Skin epidermis (tissue), 12 donors: Measurements from ENCODE around the gene SLC17A9.

ENCODE experiments used
- H3K27ac ChIP-seq, 21 experiments: fragments of 200-600 bp; sonication (generic) in 11 of 21; one replicate each; pipeline ENCODE4 v1.5.0; 2020; ENCODE audit warnings: mild to moderate bottlenecking in 3 of 21, inconsistent platforms in 2 of 21, moderate library complexity in 2 of 21
- H3K4me3 ChIP-seq, 7 experiments: fragments of 200-600 bp; sonication (generic) in 2 of 7; one replicate each; pipeline ENCODE4 v1.5.0; 2020; ENCODE audit warnings: inconsistent platforms in 2 of 7, mild to moderate bottlenecking in 2 of 7, moderate library complexity in 1 of 7

SLC17A9 gene

DNA sequence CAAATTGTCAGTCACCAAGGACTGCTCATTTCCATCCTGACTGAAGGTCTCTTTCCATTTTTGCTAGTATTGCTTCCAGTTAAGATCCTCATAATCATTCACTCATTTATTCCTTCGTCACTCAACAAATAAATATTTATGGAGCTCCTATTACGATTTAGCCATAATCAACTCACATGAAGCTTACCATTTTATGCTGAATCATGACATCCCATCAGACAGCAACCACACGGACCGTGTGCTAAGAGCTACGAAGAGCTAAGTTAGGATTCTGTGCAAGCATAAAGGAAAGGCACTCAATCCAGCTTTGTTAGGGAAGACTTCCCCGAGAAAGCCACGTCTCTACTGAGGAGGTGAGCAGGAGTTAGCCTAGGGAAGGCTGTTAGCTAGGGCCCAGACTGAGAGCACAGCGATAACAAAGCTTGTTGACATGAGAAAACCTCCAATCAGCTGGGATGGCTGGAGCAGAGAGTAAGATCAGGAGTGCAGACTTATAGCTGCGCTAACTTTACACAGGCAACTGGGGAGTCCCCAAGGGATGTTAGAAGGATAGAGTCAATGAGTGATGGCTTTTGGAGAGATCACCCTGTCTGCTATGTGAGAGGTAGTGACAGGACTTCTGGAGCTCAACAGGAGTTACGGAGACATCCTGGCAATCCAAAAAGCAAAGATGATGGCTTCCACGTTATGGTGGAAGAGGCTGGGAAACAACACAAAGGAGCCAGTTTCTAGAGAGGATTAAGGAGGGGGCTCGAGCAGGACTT lies 17.1 kb upstream of the SLC17A9 start:
- H3K4me3 ChIP-seq, result no peak overlapping the region

DNA sequence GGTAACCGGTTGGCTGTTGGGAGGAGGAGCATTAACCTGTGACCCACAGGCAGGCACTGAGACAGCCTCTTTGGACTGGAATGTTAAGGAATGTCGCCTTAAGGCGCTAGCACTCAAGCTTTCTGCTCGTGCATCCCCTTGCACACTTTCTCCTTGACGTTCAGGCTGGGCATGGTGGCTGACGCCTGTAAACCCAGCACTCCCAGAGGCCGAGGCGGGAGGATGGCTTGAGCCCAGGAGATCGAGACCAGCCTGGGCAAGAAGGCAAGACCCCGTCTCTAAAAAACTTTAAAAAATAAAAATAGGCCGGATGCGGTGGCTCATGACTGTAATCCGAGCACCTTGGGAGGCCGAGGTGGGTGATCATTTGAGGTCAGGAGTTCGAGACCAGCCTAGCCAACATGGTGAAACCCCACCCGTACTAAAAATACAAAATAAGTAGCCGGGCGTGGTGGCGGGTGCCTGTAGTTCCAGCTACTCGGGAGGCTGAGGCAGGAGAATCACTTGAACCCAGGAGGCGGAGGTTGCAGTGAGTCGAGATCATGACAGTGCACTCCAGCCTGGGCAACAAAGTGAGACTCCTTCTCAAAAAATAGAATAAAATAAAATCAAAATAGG lies 16.4 kb upstream of the SLC17A9 start:
- Histone ChIP-seq H3K4me3 (peak overlapping the region in 6 of 7 experiments; percentile 71 to 97 (median 91)), H3K27ac (peak overlapping the region in 4 of 21 experiments; percentile 90 to 99 (median 96))

More for the DNA sequence above, 17.1 kb upstream of the SLC17A9 start:
- H3K27ac ChIP-seq, result peak overlapping the region in 1 of 21 experiments; percentile 11

DNA sequence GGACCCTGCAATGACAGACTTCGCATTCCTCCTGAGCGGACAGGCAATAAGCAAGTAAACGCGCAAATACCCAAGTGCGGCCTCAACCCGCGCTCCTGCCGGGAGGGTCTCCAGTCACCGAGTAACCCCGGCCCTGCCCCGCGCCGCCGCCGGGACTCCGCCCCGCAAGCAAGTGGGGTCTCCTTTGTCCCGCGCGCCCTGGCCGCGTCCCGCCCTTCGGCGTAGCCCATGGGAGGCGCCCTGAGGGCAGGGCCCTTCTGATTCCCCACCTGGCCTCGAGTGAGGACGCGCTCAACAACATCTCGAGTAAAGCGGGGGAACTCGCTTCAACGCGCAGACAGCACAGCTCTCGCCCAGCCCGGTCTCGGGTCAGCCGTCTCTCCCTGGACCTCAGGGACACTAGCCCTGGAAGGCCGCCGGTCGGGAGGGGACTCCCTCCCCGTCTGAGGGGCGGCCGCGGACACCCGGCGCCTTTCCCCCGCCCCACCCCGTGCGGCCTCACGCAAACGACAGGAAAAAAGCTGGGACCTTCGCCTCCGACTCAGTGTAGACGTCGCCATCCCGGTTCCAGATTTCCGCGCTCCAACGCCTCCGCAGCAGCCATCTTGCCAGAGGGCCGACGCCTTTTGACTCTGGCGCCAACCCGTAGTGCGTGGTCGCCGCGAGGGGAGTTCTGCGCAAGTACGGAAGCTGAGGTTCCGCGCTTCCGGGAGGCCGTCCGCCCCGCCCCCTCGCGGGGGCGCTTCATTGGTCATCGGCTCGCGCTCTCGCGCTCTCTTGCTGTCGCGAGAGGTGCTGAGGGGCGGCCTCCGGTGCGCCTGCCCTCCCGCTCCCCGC lies 15.0 kb upstream of the SLC17A9 start:
- Histone ChIP-seq H3K4me3 (peak overlapping the region; percentile 71 to 97 (median 90)), H3K27ac (peak overlapping the region; percentile 84 to 99 (median 94))

DNA sequence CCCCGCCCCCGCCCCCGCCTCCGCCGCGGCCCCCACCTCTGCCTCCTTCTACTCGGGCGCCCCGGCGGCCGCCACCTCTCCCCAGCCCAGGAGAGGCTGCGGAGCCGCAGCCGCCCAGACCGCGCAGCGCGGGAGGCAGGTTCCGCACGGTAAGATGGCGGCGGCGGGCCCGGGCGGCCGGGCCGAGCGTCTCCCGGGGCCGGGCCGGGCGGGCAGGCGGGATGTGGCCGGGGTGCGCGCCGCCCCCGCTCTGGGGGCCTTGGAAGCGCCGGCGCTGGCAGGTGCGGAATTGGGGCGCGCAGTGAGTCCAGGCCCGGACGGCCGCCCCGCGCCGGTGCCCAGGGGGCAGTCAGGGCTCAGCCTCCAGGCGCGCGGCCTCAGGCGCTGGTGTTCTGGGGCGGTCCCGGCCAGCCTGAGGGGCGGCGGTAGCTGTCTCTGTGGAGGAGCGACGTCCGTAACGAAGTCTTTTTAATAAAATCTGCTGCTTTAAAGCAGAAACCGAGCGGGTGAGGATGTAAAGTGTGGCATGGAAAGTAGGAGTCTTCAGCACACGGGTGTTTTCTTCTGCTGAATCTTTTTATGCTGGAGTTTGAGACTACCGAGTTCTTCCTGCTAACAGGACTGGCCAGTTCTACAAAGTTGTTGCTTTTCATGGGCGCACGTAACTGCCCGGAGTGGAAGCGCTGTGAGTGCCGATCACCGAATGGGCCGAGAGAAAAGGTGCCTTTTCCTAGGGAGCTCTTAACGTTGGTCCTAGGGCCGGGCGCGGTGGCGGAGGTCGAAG lies 14.2 kb upstream of the SLC17A9 start, which contains the start of gene GID8:
Gene GID8 (plus strand): TSS at position 43 of the 784 bp plus-strand sequence. CDS start 3,356 bp downstream, outside the sequence.
- peak within 1 kb of the TSS; percentile 71 to 97 (median 90) for H3K4me3 ChIP-seq
- peak within 1 kb of the TSS; percentile 84 to 99 (median 94) for H3K27ac ChIP-seq

DNA sequence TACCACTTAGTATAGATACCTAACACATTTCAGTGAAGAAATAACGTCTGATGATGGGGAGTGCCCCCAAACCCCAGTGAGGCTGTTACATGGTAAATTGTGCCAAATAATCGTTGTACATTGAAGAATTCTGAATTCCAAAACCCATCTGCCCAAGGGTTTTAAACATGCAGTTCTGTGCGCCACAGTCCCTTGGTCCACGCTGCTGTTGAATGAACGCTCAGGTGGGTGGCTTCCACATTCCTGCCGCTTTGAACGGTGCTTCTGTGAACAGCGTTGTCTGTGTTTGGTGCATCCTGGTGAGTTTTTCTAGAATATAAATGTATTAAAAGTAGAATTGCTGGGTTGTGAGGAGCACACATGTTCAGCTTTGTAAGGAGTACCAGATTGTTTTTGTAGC lies 11.6 kb upstream of the SLC17A9 start:
- H3K27ac ChIP-seq, result no peak overlapping the region

DNA sequence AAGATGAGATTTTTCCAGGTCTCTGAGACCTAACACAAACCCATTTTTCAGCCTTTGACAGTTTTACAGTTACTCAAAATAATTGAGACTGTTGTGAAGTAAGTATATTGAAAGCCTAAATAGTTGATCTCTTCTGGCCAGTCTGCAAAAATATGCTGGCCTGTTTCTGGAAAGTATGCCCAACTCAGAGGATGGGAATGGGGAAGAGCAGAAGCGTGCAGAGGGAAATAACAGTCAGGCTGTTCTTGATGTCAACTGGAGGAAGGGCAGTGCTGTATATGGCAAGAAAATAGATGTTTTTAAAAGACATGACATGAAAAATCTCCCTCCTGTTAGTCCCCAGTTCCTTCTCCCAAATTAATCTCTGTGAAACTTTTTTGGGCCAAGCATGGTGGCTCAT lies 10.7 kb upstream of the SLC17A9 start:
- Histone ChIP-seq H3K27ac (no peak overlapping the region), H3K4me3 (no peak overlapping the region)

More for the DNA sequence above, 11.6 kb upstream of the SLC17A9 start:
- no peak overlapping the region for H3K4me3 ChIP-seq

DNA sequence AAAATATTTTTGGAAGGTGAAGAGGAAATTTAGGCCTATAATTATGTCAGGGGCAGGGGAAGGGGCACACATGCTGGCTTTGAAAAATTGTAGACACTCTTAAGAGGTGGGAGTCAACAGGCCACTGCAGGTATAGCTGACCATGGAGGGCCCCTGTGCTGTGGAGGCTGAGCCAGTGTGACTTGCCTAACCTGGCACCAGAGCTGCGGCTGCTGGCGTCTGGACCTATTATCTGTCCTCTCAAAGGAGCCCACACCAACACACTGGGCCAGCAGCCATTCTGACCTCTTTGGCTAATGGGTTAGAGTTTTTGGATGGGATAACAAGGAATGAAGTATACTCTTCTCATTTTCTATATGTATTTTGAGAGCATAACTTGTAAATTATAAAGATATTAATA lies 10.1 kb upstream of the SLC17A9 start:
- Histone ChIP-seq H3K4me3 (no peak overlapping the region), H3K27ac (no peak overlapping the region)

DNA sequence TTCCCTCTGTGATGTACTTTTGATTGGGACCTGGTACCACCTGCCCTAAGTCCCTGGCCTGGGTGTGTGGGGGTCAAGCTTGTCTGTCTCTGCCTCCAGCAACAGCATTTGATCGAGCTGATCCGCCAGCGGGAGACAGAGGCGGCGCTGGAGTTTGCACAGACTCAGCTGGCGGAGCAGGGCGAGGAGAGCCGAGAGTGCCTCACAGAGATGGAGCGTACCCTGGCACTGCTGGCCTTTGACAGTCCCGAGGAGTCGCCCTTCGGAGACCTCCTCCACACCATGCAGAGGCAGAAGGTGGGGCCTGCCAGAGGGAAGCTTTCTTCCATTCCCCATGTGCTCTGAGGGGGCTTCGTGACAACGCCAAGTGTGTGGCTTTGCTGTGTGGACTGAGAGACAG lies 9.1 kb upstream of the SLC17A9 start:
- Histone ChIP-seq H3K4me3 (no peak overlapping the region), H3K27ac (no peak overlapping the region)

DNA sequence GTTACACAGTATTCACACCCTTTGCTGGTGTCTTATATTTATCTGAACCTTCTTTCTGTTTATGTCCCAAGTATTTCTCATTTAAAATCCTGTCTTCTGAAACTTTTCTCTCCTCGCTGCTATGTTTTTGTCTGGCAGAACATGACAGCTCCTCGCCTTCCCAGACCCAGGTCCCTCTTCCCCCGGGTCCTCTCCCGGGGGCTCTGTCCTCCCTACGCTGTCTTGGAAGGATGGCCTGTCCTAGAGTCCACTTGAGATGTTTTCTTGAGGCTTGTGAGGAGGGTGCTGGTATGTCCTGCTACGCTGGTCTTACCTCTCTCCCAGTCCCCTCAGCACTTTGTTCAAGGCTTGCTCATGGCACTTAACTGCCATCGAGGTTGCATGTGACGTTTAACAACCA lies 8.3 kb upstream of the SLC17A9 start:
- no peak overlapping the region for H3K27ac ChIP-seq
- no peak overlapping the region for H3K4me3 ChIP-seq

DNA sequence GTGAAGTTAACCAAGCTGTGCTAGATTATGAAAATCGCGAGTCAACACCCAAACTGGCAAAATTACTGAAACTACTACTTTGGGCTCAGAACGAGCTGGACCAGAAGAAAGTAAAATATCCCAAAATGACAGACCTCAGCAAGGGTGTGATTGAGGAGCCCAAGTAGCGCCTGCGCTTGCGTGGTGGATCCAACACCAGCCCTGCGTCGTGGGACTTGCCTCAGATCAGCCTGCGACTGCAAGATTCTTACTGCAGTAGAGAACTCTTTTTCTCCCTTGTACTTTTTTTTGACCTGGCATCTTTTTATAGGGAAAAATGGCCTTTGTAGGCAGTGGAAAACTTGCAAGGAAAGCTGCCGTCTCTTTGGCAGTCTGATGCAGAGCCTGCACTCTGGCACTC lies 7.8 kb upstream of the SLC17A9 start:
- Histone ChIP-seq H3K4me3 (no peak overlapping the region), H3K27ac (no peak overlapping the region)

DNA sequence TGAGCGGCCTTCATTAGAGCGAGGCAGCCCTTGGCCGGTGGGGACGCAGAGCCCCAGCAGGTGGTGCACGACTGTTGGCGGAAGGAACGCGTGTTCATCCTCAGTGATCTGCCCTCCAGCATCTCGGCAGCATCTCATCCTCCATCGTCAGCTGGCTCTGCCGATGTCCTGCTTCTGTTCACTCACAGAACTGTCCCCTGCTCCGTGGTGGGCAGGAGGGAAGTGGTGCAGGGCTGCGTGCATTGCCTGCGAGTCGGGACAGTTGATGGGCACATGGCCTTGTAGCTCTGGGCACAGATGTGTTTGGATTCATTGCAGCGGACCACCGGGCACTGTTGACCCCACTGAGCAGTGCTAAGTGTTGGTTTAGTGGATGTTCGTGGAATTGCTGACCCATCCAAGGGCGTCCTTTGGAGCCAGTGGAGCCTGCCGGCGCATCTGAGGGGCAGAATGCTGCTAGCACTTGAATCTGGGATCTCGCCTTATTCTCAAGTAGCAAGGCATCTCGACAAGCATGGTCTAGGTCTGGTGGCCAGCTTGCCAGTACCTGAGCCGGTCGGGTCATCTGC lies 6.7 kb upstream of the SLC17A9 start:
- Histone ChIP-seq H3K27ac (no peak overlapping the region), H3K4me3 (no peak overlapping the region)

DNA sequence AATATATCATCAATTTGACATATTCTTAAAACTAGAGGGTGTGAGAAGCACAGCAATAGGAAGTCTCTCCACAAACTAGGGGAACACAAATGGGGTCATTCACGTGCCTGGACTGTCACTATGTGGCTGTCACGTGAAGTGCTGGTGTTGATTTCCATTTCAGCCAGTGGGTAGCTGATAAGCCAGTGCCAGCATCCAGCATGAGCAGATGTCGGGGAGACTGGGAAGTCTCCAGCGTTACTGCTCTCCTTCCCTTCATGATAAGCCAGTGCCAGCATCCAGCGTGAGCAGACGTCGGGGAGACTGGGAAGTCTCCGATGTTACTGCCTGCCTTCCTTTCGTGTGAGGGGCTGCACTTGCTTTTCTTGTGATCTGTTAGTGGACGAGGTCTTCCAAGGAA lies 5.6 kb upstream of the SLC17A9 start:
- Histone ChIP-seq H3K27ac (no peak overlapping the region), H3K4me3 (no peak overlapping the region)

DNA sequence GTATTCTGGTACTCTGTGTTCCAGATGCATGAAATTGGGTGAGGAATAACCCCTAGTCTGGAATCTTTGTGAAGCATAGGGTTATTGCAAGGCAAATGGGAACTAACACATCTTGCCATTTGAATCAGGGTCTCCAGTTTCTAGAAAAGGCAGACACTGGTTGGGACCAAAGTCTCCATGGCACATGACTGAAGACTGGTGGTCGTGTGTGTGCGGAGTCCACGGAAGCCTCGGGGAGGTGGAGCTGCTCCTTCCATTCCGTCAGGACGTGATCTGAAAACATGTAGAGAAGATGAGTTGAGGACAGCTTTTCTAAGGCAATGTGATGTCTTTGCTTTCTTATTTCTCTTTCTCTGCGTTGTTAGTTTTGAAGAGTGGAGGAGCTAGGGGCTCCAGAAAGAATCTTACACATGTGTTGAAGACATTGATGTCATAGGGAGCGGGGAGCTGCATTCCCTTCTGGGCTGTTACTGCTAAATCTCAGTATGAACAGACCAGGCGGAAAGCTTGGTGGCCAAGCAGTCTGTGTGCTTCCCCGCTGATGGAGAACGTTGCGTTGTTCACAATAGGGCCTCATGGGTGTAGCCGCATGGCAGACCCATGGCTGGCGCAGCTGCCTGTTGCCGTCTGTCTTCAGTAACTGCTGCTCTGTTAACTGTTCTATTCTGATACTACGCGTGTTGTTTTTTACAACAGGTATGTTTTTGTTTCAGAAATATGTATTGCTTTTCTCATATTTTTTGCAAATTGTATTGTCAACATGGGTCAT lies 4.8 kb upstream of the SLC17A9 start:
- no peak overlapping the region for H3K27ac ChIP-seq

DNA sequence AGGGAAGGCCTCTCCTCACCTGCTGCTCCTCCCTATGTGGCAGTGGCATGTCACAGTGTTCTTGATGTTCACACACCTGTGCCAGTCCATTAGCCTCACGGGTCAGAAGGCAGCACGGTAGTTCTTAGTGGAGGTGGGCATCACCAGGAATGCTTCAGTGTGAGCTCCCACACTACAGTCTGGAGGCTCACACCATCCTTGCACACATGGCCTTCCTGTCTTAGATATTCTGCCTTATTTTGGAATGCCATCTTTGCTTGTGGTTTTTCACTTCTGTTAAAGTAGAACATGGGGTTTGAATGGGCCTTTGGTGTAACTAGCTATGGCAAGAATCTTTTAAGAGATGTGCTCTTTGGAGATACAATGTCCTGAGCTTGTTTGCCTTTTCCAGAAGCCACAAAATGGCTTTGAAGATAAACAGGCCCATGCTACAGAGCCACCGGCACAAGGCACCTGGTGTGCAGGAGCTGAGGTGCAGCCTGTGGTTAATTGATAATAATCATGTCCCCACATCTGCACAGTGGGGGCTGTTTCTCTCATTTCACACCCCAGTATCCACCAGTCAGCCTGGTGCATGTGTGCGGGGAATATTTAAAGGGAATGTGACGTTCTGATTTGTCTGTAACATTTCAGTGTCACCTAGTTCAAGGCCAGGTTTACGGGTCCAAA lies 3.2 kb upstream of the SLC17A9 start:
- H3K4me3 ChIP-seq, result no peak overlapping the region
- no peak overlapping the region for H3K27ac ChIP-seq

More for the DNA sequence above, 4.8 kb upstream of the SLC17A9 start:
- H3K4me3 ChIP-seq, result no peak overlapping the region

DNA sequence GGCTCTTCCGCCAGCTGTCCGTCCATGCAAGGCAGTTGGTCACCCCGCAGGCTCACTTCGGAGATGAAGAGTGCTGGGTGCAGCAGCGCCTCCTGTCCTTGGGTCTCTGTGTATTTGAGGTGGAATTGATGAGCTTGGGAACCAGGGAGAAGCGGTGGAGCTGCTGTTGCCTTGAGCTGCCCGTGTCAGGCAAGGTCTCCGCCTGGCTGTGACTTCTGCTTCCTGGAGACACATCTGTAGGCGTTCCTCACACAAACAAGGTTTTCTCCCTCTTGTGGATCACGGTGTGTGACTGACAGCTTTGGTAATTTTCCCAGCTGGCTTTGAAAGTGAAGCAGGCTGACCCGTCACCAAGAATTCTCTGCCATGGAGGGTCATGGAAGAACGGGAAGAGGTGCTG lies 2.5 kb upstream of the SLC17A9 start:
- no peak overlapping the region for H3K4me3 ChIP-seq
- H3K27ac ChIP-seq, result no peak overlapping the region

DNA sequence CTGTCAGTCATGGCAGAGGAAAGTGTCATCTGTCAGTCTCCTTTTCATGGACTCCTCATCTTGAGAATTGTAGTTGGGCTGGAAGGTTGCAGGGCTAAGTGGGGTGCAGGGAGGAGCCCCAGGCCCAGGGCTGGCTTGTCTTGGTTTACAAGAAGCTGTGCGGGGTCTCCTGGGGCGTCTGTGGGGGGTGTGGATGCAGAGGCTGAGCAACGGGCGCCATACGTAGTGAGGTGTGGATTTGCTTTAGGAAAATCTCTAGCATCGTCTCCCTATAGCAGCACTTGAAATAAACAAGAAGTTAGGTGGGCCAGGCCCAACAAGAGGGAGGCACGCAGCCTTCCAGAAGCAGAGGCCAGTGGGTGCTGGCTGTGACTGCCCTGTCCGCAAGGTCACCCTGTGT lies 1.8 kb upstream of the SLC17A9 start:
- Histone ChIP-seq H3K27ac (no peak overlapping the region), H3K4me3 (no peak overlapping the region)

DNA sequence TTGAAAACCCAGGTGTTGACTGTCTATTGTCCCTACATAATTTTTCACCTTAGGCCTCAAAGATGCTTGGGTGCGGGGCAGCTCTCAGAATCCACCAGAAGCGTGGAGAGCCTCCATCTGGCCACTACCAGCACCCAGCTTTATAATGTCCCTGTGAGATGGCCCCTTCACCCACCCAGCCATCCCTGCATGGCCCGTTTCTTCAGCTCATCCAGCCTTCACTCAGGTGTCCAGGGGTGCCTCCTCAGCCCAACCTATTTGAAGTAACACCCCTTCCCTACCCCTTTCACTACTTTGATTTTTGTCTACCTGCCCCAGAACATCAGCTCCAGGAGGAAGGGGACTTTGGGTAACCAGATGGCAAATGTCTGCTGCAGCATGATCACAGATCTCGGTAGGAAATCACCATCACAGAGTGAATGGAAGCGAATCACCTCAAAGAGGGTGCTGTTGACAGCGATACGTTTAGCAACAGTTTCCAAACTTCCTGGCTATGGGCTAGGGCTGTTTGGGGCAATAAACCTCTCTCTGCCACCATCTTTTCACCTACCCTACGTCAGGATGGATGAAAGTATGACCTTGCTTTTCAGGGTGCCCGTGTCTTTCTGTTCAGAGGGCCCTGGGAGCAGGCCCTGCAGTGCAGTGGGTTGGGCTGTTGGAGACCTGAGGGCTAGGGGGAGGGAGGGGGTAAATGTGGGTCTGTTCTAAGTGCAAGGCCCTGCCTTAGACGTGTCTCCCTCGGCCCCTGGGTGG lies 1.2 kb upstream of the SLC17A9 start:
- no peak overlapping the region for H3K4me3 ChIP-seq
- peak overlapping the region in 3 of 21 experiments; percentile 80 to 85 (median 85) for H3K27ac ChIP-seq
